ENCODE measurements around the gene IMPA2. TPM values are rescaled to one million over a fixed set of nuclear protein-coding genes. Genes with fewer than 3 reads are reported as not detected.
A peak's percentile ranks its signal among the peaks of the same experiment; 100 is the strongest.

Gene IMPA2
- total and polyA plus RNA-seq, 11 donors, result 18.1 to 73.0 (median 40.8) TPM

DNA sequence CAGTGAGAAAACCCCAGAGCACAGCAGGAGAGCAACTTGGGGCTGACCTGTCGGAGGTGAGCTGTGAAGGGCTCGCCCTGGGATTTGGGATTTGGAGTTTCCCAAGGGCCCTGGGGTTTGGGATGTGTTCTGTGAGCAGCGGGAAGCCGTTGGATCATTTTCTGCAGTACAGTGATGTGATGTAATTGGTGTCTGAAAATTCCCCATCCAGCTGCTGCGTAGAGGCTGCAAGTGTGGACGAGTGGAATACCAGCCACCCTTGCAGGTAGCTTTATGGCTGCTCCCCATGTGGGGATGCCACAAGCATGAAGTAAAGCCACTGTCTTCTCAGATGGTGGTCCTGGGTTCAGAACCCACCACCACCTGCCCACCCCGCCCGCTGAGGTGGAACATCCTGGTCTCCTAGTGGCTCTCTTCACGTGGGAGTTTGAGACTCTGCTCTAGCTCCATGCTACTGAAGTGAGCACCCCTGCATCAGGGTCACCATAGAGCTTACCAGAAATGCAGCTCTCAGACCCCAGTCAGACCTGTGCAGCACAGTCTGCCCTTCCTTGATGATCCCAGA lies 15.0 kb downstream of the IMPA2 start:
- intact Hi-C loops (cut with DNase I), result loop anchor here in 6 of 10 donors (5.0 to 10.0 kb wide), 3 partner anchors 41 to 264 kb away; no protein-coding TSS in a partner anchor
- peaks cover 0 to 42% (median 24%) of the 10 kb centered on the region in 12 donors for H3K4me1 ChIP-seq
- peak overlapping the region in 9 of 12 donors; percentile 21 to 72 (median 59) for H3K27ac ChIP-seq
- no peak for DNase-seq
- peaks cover 0 to 23% (median 11%) of the 10 kb centered on the region in 9 donors for H3K36me3 ChIP-seq
- ATAC-seq, result no peak
- H3K4me3 ChIP-seq, result no peak overlapping the region
- WGBS, 4 donors, result 70 to 83% (median 80%) methylated on average over 7 to 9 of the region's 9 CpGs
- no peaks in the 10 kb centered on the region for H3K9me3 ChIP-seq
- H3K27me3 ChIP-seq, result no peaks in the 10 kb centered on the region
- TF ChIP-seq POLR2A (IDR thresholded peaks at IDR 0.05), result no peak
- no peak for TF ChIP-seq CTCF (IDR thresholded peaks at IDR 0.05)

DNA sequence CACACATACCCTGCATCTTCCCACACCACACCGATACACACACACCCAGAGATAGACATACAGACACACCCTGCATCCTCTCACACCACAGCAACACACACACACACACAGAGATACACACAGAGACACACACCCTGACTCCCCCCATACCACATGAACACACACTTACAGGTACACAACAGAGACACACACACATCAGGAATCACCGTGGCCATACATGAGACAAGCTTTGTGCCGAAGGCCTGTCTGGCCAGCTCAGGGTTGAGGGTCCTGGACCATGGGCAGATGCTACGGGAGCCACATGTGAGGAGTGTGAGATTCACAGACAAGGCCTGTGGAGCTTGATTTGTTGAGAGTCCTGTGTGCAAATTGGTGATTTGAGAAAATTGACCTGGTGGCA lies 15.6 kb downstream of the IMPA2 start:
- H3K4me1 ChIP-seq, result peaks cover 0 to 42% (median 24%) of the 10 kb centered on the region in 12 donors
- no peak overlapping the region for H3K4me3 ChIP-seq
- no peaks in the 10 kb centered on the region for H3K9me3 ChIP-seq
- H3K27ac ChIP-seq, result peak overlapping the region in 5 of 12 donors; percentile 28 to 67 (median 38)
- no peak for ATAC-seq
- peaks cover 0 to 25% (median 16%) of the 10 kb centered on the region in 9 donors for H3K36me3 ChIP-seq
- DNase-seq, result no peak
- no peak for TF ChIP-seq CTCF (IDR thresholded peaks at IDR 0.05)
- TF ChIP-seq POLR2A (IDR thresholded peaks at IDR 0.05), result no peak
- 80 to 98% (median 98%) methylated on average over 4 of the region's 4 CpGs for WGBS, 4 donors
- intact Hi-C loops (cut with DNase I), result loop anchor here in 6 of 10 donors (5.0 to 10.0 kb wide), 3 partner anchors 40 to 265 kb away; no protein-coding TSS in a partner anchor
- H3K27me3 ChIP-seq, result no peaks in the 10 kb centered on the region

- TF ChIP-seq CTCF (IDR thresholded peaks at IDR 0.05), result no peak
- ATAC-seq, result no peak
- no peak for DNase-seq
- no peak overlapping the region for H3K4me3 ChIP-seq
- no peaks in the 10 kb centered on the region for H3K9me3 ChIP-seq
- intact Hi-C loops (cut with DNase I), result loop anchor here in 6 of 10 donors (5.0 to 10.0 kb wide), 3 partner anchors 40 to 265 kb away; no protein-coding TSS in a partner anchor
- peak overlapping the region in 8 of 12 donors; percentile 5 to 65 (median 38) for H3K27ac ChIP-seq
- 76 to 84% (median 78%) methylated on average over 6 to 9 of the region's 9 CpGs for WGBS, 4 donors
- peaks cover 0 to 42% (median 24%) of the 10 kb centered on the region in 12 donors for H3K4me1 ChIP-seq
- peaks cover 0 to 25% (median 16%) of the 10 kb centered on the region in 9 donors for H3K36me3 ChIP-seq
- H3K27me3 ChIP-seq, result no peaks in the 10 kb centered on the region
These were observed 16.2 kb downstream of the IMPA2 start for GRCh38 chr18:11997466-11997865.

DNA sequence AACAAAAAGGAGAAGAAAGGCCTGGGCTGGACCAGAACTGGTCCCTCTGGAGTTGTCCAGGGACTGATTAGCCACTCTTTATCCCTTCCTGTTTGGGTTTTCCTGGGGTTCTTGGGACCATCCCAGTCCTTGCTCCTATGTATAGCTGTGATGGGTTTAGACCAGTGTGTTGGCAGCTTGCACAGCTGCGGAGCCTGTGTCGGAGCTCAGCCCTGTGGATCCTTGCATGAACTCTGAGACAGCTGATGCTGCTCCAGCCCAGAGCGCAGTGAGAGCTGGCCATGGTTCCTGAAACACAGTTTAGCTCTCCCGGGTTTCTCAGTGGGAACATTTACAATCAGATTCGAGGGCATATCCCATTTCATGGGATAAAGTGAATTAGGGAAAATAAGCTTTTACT lies 16.9 kb downstream of the IMPA2 start:
- 28 to 41% (median 30%) methylated on average over 5 of the region's 5 CpGs for WGBS, 4 donors
- peak in 4 of 5 donors; percentile 57 to 77 (median 64) for DNase-seq
- no peaks in the 10 kb centered on the region for H3K27me3 ChIP-seq
- intact Hi-C loops (cut with DNase I), result loop anchor here in 6 of 10 donors (1.0 to 10.0 kb wide), 4 partner anchors 13 to 266 kb away; no protein-coding TSS in a partner anchor
- ATAC-seq, result peak; percentile 35 to 77 (median 68)
- peak overlapping the region in 10 of 12 donors; percentile 5 to 65 (median 34) for H3K27ac ChIP-seq
- peaks cover 0 to 42% (median 24%) of the 10 kb centered on the region in 12 donors for H3K4me1 ChIP-seq
- H3K4me3 ChIP-seq, result no peak overlapping the region
- peaks cover 0 to 26% (median 16%) of the 10 kb centered on the region in 9 donors for H3K36me3 ChIP-seq
- no peak for TF ChIP-seq CTCF (IDR thresholded peaks at IDR 0.05)
- no peaks in the 10 kb centered on the region for H3K9me3 ChIP-seq
